PC-3 (cell line): ENCODE results near the gene LMAN2.

Experiments
- EZH2phosphoT487 ChIP-seq: fragments of 300-600 bp; sonication (generic); IDR thresholded peaks from 2 replicates; pipeline ENCODE4 v1.6.1; 2018; ENCODE audit warnings: mild to moderate bottlenecking, antibody characterized with exemption, low read length, borderline replicate concordance
- TF ChIP-seq, protein P1 (sequence below): fragments of 300-600 bp; sonication (generic); conservative IDR thresholded peaks from 2 replicates; pipeline ENCODE4 v1.5.1; 2017; ENCODE audit warnings: antibody characterized with exemption, low read depth, mild to moderate bottlenecking, low read length

DNA sequence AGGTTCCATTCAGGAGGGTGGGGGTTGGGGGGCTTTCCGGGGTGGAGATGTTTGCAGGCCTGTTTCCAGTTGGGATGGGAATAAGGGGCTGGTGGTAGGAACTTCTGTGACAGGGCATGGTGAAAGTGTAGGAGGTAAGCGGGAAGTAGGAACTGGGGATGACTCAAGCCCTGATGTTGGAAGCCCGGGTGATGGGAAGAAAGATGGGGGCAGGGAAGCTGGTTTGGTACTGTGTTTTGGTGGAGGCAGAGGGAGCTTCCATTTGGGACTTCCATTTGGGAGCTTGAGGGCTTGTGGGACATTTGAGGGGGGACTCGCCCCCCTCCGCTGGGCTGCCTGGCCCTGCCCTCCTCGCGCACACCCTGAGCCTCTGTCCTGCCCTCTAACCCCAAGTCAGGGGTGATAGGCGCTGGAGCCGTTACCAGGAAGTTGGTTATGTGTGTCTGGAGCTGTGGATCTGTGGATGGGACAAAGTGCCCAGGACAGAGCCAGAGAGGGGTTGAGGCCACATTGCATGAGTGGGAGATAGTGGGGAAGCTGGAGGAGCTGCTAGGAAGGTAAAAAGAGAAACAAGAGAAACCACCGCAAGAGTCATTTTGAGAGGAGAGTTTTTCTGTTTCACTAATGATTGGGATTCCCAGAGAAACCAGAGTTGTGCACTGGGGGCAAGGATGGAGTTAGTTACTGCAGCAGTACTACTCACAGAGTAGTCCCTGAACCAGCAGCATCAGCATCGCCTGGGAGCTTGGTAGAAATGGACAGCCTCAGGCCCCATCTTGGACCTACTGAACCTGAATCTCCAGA lies 12.9 kb upstream of the LMAN2 start:
- TF ChIP-seq, protein P1, sequence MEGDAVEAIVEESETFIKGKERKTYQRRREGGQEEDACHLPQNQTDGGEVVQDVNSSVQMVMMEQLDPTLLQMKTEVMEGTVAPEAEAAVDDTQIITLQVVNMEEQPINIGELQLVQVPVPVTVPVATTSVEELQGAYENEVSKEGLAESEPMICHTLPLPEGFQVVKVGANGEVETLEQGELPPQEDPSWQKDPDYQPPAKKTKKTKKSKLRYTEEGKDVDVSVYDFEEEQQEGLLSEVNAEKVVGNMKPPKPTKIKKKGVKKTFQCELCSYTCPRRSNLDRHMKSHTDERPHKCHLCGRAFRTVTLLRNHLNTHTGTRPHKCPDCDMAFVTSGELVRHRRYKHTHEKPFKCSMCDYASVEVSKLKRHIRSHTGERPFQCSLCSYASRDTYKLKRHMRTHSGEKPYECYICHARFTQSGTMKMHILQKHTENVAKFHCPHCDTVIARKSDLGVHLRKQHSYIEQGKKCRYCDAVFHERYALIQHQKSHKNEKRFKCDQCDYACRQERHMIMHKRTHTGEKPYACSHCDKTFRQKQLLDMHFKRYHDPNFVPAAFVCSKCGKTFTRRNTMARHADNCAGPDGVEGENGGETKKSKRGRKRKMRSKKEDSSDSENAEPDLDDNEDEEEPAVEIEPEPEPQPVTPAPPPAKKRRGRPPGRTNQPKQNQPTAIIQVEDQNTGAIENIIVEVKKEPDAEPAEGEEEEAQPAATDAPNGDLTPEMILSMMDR: no peak
- no peak for TF ChIP-seq EZH2phosphoT487
